Endothelial cell (in vitro differentiated cells): Measurements from ENCODE around the gene CFAP410. TPM values are rescaled to one million over a fixed set of nuclear protein-coding genes. Genes with fewer than 3 reads are reported as not detected.

Experiments used
- DNase-seq: peaks from one replicate; pipeline ENCODE4 v3.0.0; 2021; ENCODE audit warnings: low spot score
- H3K27ac Mint-ChIP-seq: one replicate; pipeline ENCODE4 v1.8.0; 2021; ENCODE audit warnings: mixed read lengths, inconsistent platforms; ENCODE audit not compliant: unreplicated experiment
- H3K27me3 Mint-ChIP-seq: one replicate; pipeline ENCODE4 v1.8.0; 2021; ENCODE audit warnings: mild to moderate bottlenecking, moderate library complexity, mixed read lengths, inconsistent platforms; ENCODE audit not compliant: unreplicated experiment
- H3K36me3 Mint-ChIP-seq: one replicate; pipeline ENCODE4 v1.8.0; 2021; ENCODE audit warnings: mild to moderate bottlenecking, low read depth, mixed read lengths, inconsistent platforms; ENCODE audit not compliant: unreplicated experiment
- H3K4me1 Mint-ChIP-seq: one replicate; pipeline ENCODE4 v1.8.0; 2021; ENCODE audit warnings: mild to moderate bottlenecking, mixed read lengths, inconsistent platforms; ENCODE audit not compliant: unreplicated experiment
- H3K4me3 Mint-ChIP-seq: one replicate; pipeline ENCODE4 v1.8.0; 2021; ENCODE audit warnings: mild to moderate bottlenecking, mixed read lengths, inconsistent platforms; ENCODE audit not compliant: unreplicated experiment
- H3K9me3 Mint-ChIP-seq: one replicate; pipeline ENCODE4 v1.8.0; 2021; ENCODE audit warnings: mixed read lengths, inconsistent platforms; ENCODE audit not compliant: unreplicated experiment
- total RNA-seq: library from RNA; stranded (reverse); fragmentation: NEBNext Ultra II Directional; extraction: Animal tissue kit (Norgen Biotek cat#: 25700); gene quantifications from one replicate; pipeline ENCODE4 v1.2.1, GENCODE V29; 2021; ENCODE audit not compliant: unreplicated experiment
- TF ChIP-seq, protein P1 (sequence below): fragments of 200-600 bp; sonication (generic); IDR thresholded peaks from one replicate; pipeline ENCODE4 v1.5.0; 2021; ENCODE audit warnings: antibody characterized with exemption; ENCODE audit not compliant: unreplicated experiment

The CFAP410 gene
- total RNA-seq, 1 donor from 2014 or later: 12.2 TPM

DNA sequence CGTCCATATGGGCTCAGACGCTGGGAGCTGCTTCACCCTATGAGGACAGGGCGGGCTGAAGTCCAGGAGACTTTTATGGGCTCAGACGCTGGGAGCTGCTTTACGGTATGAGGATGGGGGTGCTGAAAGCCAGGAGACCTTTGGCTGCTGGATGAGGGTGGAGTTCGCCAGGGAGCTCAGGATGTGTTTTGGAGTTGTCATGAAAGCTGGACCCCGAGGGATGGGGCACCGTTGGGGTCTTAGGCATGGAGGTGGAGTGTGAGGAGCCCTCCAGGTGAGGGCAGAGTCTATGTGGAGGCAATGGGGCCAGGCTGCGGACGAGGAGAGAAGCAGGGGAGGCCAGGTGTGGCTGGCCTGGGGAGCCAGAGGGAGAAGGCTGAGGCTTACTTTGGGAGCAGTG, 41.7 kb upstream of the CFAP410 start:
- H3K4me3 Mint-ChIP-seq: no peak overlapping the region
- peaks cover 24% of the 10 kb centered on the region for H3K27me3 Mint-ChIP-seq
- peaks cover 6% of the 10 kb centered on the region for H3K36me3 Mint-ChIP-seq
- H3K4me1 Mint-ChIP-seq: no peaks in the 10 kb centered on the region
- TF ChIP-seq, protein P1, sequence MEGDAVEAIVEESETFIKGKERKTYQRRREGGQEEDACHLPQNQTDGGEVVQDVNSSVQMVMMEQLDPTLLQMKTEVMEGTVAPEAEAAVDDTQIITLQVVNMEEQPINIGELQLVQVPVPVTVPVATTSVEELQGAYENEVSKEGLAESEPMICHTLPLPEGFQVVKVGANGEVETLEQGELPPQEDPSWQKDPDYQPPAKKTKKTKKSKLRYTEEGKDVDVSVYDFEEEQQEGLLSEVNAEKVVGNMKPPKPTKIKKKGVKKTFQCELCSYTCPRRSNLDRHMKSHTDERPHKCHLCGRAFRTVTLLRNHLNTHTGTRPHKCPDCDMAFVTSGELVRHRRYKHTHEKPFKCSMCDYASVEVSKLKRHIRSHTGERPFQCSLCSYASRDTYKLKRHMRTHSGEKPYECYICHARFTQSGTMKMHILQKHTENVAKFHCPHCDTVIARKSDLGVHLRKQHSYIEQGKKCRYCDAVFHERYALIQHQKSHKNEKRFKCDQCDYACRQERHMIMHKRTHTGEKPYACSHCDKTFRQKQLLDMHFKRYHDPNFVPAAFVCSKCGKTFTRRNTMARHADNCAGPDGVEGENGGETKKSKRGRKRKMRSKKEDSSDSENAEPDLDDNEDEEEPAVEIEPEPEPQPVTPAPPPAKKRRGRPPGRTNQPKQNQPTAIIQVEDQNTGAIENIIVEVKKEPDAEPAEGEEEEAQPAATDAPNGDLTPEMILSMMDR: no peak
- no peak for DNase-seq
- H3K9me3 Mint-ChIP-seq: peaks cover 5% of the 10 kb centered on the region
- H3K27ac Mint-ChIP-seq: no peak overlapping the region

DNA sequence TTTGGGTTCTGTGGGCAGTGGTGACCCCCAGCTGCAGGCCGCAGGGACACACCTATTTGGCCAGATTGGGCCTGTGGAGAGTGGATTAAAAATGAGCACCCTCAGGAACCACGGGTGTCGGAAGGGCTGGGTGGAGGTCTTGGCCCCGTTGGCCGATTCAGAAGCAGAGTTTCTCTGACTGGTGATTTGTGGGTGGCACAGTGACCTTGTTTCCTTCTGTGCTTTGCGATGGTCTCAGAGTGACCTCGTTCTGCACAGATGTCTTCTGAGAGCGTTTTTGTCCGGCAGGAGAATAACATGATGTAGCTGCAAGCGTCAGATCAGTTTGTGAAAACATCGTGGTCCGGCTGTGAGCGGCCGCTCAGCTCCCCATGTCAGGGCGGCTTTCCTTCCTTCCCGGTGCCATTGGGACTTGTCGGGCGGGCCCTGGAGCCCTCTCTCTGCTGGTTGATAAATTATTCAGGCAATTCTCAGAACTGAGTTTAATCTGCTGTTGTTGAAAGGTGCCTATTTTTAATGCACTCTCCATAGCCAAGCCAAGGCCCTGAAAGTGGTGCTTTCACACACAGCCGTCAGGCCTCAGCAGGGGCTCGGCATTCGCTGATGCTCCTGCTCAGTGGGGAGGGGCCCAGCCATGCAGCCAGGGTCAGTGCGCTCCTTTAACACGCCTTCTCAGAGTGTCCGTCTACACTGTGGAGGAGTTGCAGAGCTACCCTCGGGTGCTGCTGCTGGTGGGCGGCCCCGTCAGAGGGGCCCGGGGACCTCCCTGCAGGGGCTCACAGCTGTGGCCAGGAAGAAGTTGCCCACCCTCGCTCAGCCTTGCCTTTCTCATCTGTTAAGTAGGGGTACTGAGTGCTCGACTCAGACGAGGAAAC, 41.0 kb upstream of the CFAP410 start:
- TF ChIP-seq, protein P1: no peak
- Mint-ChIP-seq H3K9me3 (peaks cover 9% of the 10 kb centered on the region), H3K36me3 (peaks cover 10% of the 10 kb centered on the region), H3K27me3 (peaks cover 26% of the 10 kb centered on the region), H3K4me3 (no peak overlapping the region), H3K4me1 (peaks cover 3% of the 10 kb centered on the region), H3K27ac (no peak overlapping the region)
- DNase-seq: no peak

DNA sequence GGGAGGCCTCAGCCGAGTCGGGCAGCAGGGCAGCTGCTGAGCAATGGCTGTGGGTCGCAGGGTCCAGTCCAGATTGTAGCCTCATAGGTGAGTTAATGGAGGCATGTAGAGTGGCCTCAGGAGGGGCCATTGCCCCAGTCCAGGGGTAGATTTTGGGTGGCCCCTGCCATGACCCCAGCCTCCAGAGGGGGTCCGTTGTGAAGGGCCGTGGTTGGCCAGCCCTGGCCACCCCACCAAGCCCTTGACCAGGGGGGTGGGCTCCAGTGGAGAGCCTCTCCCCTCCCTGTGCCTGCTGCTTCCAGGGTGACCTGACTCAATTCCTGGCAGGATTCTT, 40.3 kb upstream of the CFAP410 start:
- Mint-ChIP-seq H3K4me1 (peaks cover 5% of the 10 kb centered on the region), H3K27me3 (peaks cover 29% of the 10 kb centered on the region), H3K36me3 (peaks cover 13% of the 10 kb centered on the region), H3K4me3 (no peak overlapping the region), H3K27ac (no peak overlapping the region), H3K9me3 (peaks cover 13% of the 10 kb centered on the region)
- TF ChIP-seq, protein P1: no peak
- DNase-seq: no peak

DNA sequence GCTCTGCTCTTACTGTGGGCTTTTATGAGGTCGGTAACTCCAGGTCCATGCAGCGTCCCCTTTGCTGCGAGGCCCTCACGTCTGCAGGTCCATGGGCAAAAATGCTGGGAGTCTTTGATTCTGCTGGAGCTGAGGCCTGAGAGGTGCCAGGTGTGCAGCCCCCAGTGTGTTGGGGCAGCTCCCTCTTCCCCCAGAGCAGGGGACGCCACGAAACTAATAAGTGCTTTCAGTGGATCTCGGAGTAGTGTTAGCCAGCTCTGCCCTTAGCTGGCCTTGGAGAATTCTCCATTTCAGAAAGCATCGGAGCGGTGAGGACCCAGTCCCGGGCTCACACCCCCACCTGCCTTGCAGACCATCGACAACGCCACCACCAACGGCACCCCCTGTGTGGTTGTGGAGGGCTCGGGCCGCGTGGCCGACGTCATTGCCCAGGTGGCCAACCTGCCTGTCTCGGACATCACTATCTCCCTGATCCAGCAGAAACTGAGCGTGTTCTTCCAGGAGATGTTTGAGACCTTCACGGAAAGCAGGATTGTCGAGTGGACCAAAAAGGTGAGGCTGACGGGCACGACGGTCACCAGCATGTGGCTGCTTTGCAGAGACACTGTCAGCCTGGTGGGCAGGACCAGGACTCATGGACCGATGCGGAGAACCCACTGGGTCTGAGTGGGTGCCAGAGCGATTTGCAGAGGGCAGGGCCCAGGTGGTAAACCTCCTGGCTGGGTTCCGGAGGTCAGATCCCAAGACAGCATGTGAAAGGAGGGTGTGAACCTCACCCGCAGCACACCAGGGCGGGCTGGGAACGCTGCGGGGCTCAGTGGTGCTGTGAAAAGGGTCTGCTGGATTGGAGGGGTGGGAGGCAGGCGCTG, 39.7 kb upstream of the CFAP410 start:
- peaks cover 5% of the 10 kb centered on the region for H3K4me1 Mint-ChIP-seq
- TF ChIP-seq, protein P1: no peak
- peaks cover 12% of the 10 kb centered on the region for H3K36me3 Mint-ChIP-seq
- no peak overlapping the region for H3K27ac Mint-ChIP-seq
- no peak overlapping the region for H3K4me3 Mint-ChIP-seq
- H3K9me3 Mint-ChIP-seq: peaks cover 13% of the 10 kb centered on the region
- DNase-seq: no peak
- H3K27me3 Mint-ChIP-seq: peaks cover 29% of the 10 kb centered on the region
